Common myeloid progenitor, CD34-positive (primary cell): ENCODE data around the gene SPDYE3.
"Not testable (repeated sequence)": the region's sequence is repeated elsewhere in the genome, so short reads cannot be mapped to it uniquely, and the experiment has no call there.

Experiments used
- CTCF ChIA-PET: fragments of 350-600 bp; sonication (Branson Sonifier 250); formaldehyde crosslinking; loops from one replicate; lab custom pipeline; 2021; ENCODE audit warnings: antibody characterized with exemption; lab: Charles Lee
- POLR2A ChIA-PET: fragments of 350-600 bp; sonication (Branson Sonifier 250); formaldehyde crosslinking; loops from one replicate; lab custom pipeline; 2021; ENCODE audit warnings: antibody characterized with exemption; lab: Charles Lee
- DNase-seq, 3 donors: peaks; one replicate each; pipeline versions ENCODE4 v3.0.0 to v3.0.0-alpha.2; 2013
- H3K27ac ChIP-seq, 2 experiments: 1 replicate in 1 of 2; 2 replicates in 1 of 2; pipeline ENCODE4 v1.7.0; 2013; ENCODE audit warnings: inconsistent platforms in 2 of 2, low read length in 2 of 2, mild to moderate bottlenecking in 2 of 2, low read depth in 1 of 2, moderate library complexity in 1 of 2; ENCODE audit not compliant: severe bottlenecking in 2 of 2, insufficient read depth in 1 of 2, poor library complexity in 1 of 2
- H3K27me3 ChIP-seq, 5 experiments: replicated peaks in 2 of 5; 1 replicate in 3 of 5; 2 replicates in 2 of 5; pipeline versions ENCODE4 v1.6.1 to v1.7.0; 2013; ENCODE audit warnings: low read length in 4 of 5, mild to moderate bottlenecking in 2 of 5, moderate library complexity in 2 of 5, inconsistent platforms in 1 of 5; ENCODE audit not compliant: insufficient read depth in 5 of 5, control insufficient read depth in 4 of 5
- H3K36me3 ChIP-seq, 4 experiments: 1 replicate in 2 of 4; 2 replicates in 2 of 4; pipeline versions ENCODE4 v1.6.1 to v1.7.0; 2013; ENCODE audit warnings: low read length in 3 of 4, control low read depth in 1 of 4, mild to moderate bottlenecking in 1 of 4; ENCODE audit not compliant: control insufficient read depth in 4 of 4, insufficient read depth in 4 of 4
- H3K4me1 ChIP-seq, 4 experiments: 1 replicate in 3 of 4; 2 replicates in 1 of 4; pipeline versions ENCODE4 v1.6.1 to v1.7.1; 2013; ENCODE audit warnings: low read length in 3 of 4, mild to moderate bottlenecking in 3 of 4, control low read depth in 1 of 4, inconsistent platforms in 1 of 4, moderate library complexity in 1 of 4; ENCODE audit not compliant: control insufficient read depth in 4 of 4, insufficient read depth in 4 of 4; ENCODE audit errors: control extremely low read depth in 1 of 4
- H3K4me3 ChIP-seq, 7 experiments: 1 replicate in 4 of 7; 2 replicates in 3 of 7; pipeline versions ENCODE4 v1.5.1 to v1.7.0; 2013; ENCODE audit warnings: mild to moderate bottlenecking in 7 of 7, low read length in 6 of 7, moderate library complexity in 6 of 7, inconsistent platforms in 2 of 7, low read depth in 2 of 7, control low read depth in 1 of 7; ENCODE audit not compliant: insufficient read depth in 4 of 7, control insufficient read depth in 1 of 7; ENCODE audit errors: extremely low read depth in 1 of 7
- H3K9me3 ChIP-seq, 5 experiments: 1 replicate in 4 of 5; 2 replicates in 1 of 5; pipeline versions ENCODE4 v1.6.1 to v1.7.1; 2013; ENCODE audit warnings: low read length in 4 of 5, mild to moderate bottlenecking in 2 of 5, inconsistent platforms in 1 of 5, low read depth in 1 of 5, moderate library complexity in 1 of 5; ENCODE audit not compliant: control insufficient read depth in 4 of 5, insufficient read depth in 2 of 5; ENCODE audit errors: control extremely low read depth in 1 of 5
- WGBS: methylation state at CpG from one replicate; pipeline ENCODE4 v1.1.5; 2013; ENCODE audit not compliant: insufficient coverage; 5-methylcytosine and 5-hydroxymethylcytosine counted together

Gene SPDYE3

DNA sequence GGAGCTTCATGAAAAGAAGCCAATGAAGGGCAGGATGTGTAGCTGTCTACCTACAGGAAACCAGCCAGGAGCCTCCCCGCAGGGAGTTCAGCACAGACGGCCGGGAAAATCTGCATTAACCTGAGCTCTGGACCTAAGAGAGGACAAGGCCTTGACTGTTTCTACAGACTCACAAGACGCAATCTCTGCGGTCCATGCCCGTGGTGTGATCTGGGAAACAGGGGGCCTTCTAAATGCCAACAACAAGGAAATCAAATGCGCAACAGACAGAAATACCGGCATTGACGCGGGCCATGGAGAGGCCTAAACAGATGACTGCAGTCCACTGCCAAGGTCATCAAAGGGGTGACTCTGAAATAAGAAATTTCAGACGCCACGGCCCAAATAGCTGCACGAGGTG is 16.7 kb downstream of the SPDYE3 start:
- POLR2A ChIA-PET, H3K9me3 ChIP-seq, DNase-seq, CTCF ChIA-PET, H3K4me1 ChIP-seq, H3K4me3 ChIP-seq, H3K27ac ChIP-seq, H3K27me3 ChIP-seq: not testable (repeated sequence)
- WGBS = no CpG with 5 or more reads among the region's 13 CpGs
- peaks cover 0 to 27% (median 5%) of the 10 kb centered on the region in 4 experiments for H3K36me3 ChIP-seq

DNA sequence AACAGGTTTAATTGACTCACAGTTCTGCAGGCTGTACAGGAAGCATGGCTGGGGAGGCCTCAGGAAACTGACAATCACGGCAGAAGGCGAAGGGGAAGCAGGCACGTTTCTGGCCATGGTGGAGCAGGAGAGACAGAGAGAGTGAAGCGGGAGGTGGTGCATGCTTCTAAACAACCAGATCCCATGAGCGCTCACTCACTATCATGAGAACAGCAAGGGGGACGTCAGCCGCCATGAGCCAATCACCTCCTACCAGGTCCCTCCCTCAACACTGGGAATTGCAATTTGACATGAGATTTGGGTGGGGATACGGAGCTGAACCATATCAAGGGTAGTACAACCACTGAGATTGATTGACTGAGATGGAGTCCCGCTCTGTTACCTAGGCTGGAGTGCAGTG is 18.2 kb downstream of the SPDYE3 start:
- peaks cover 0 to 17% (median 5%) of the 10 kb centered on the region in 4 experiments for H3K36me3 ChIP-seq
- H3K4me3 ChIP-seq, H3K9me3 ChIP-seq, CTCF ChIA-PET, POLR2A ChIA-PET, H3K27ac ChIP-seq, H3K4me1 ChIP-seq, H3K27me3 ChIP-seq: not testable (repeated sequence)
- 20% methylated on average over 1 of the region's 9 CpGs for WGBS
- peak in 2 of 3 donors; percentile 14 to 22 for DNase-seq

DNA sequence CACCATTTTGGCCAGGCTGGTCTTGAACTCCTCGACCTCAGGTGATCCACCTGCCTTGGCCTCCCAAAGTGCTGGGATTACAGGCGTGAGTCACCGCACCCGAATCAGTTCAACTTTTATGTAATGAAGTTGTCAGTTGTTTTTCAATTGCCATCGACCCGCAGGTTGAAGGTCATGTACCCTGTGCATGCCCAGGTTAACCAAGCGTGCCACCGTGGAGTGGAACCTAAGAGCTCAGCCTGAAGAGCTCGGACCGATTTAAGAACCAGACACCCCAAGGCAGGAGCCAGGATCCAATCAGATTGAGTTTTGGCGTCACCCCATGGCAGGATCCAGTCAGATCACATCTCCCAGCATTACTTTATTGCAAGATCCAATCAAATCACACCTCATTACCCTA is 19.4 kb downstream of the SPDYE3 start:
- peaks cover 0 to 16% (median 5%) of the 10 kb centered on the region in 4 experiments for H3K36me3 ChIP-seq
- H3K27ac ChIP-seq, POLR2A ChIA-PET, H3K4me3 ChIP-seq, H3K4me1 ChIP-seq, CTCF ChIA-PET, DNase-seq, H3K27me3 ChIP-seq, H3K9me3 ChIP-seq: not testable (repeated sequence)
- WGBS = 98% methylated on average over 6 of the region's 11 CpGs

DNA sequence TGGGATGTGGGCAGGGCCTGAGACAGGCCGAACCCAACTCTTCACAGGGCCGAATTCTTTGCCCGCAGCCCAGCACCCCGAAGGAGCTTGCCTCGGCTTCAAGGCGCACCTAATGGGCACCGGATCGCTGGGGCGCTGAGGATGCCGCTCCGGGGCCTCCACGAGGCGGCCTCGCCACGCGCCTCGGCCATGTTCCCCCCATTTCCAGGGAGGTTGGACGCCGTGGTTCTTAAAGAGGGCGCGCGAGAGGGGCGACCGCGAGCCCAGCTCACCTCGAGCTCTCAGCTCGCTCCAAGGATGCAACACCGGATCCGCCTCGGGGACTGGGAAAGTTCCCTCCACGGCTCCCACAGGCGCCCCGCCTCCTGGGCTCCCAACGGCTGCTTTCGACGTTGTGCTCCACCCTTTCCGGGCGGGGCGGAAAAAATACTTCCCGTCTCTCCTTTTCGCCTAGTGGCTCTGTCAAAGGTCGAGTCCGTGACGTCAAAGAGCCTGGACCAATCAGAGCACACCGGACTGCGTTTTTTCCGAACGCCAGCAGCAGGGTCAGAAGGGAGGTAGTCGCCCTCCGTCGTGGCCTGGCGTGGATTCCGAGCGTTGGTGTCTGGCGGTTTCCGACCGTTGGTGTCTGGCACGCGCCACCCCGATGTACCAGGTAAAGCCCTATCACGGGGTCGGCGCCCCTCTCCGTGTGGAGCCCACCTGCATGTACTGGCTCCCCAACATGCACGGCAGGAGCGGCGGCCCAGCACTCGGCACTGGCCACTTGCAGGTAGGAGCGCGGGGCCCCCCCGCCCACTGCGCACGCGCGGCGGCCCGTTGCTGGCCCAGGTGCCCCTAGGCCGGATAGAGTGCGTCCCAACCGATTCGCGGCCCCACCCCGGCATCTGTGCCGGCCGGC is 28.3 kb downstream of the SPDYE3 start:
- WGBS = under 1% methylated on average over 55 of the region's 85 CpGs
- POLR2A ChIA-PET = not testable (repeated sequence)

GRCh38 chr7:100338083-100338696 is 30.7 kb downstream of the SPDYE3 start:
- H3K4me3 ChIP-seq, H3K4me1 ChIP-seq, H3K27me3 ChIP-seq, CTCF ChIA-PET, DNase-seq, POLR2A ChIA-PET, H3K9me3 ChIP-seq, H3K27ac ChIP-seq: not testable (repeated sequence)
- 93% methylated on average over 8 of the region's 15 CpGs for WGBS
- H3K36me3 ChIP-seq = peaks cover 0 to 24% (median 11%) of the 10 kb centered on the region in 4 experiments

More for the DNA sequence above, 28.3 kb downstream of the SPDYE3 start:
- H3K27me3 ChIP-seq, H3K4me1 ChIP-seq, H3K9me3 ChIP-seq, CTCF ChIA-PET, H3K36me3 ChIP-seq: not testable (repeated sequence)
- Histone ChIP-seq H3K27ac (peak overlapping the region; percentile 64 to 86), H3K4me3 (peak overlapping the region; percentile 62 to 85 (median 75))
- DNase-seq = peak; percentile 88 to 92 (median 92)

- 94% methylated on average over 3 of the region's 6 CpGs for WGBS
- H3K4me1 ChIP-seq, CTCF ChIA-PET: not testable (repeated sequence)
These were observed 33.8 kb downstream of the SPDYE3 start for GRCh38 chr7:100341286-100341685.

DNA sequence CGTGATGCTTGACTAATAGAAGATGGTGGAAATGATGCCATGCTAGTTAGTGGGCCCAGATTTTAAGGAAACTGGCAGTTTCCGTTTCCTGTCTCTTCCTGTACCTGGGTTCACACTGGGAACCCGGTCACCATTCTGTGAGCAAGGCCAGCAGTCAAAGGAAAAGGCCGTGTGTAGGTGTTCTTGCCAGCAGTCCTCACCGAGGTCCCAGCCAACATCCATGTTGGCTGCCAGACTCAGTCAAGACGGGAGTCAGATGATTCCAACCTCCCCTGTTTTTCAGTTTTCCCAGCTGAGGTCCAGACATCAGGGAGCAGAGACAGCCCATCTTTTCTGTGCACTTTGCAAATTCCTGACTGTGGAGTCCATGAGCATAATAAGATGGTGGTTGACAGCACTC is 35.3 kb downstream of the SPDYE3 start:
- no peak for DNase-seq
- Histone ChIP-seq H3K4me3 (no peak overlapping the region), H3K36me3 (peaks cover 9 to 42% (median 29%) of the 10 kb centered on the region in 4 experiments), H3K4me1 (peaks cover 0 to 2% (median 1%) of the 10 kb centered on the region in 4 experiments), H3K27ac (no peak overlapping the region), H3K27me3 (no peaks in the 10 kb centered on the region), H3K9me3 (no peaks in the 10 kb centered on the region)
- WGBS = 95% methylated on average over 5 of the region's 6 CpGs
- ChIA-PET POLR2A (no interaction called here), CTCF (interaction anchor here (1.0 to 1.5 kb wide), 2 partner anchors 59 to 210 kb away, joined by 3 read pairs; no protein-coding TSS in a partner anchor)

More at GRCh38 chr7:100341286-100341685, 33.8 kb downstream of the SPDYE3 start:
- POLR2A ChIA-PET, H3K9me3 ChIP-seq, DNase-seq, H3K27ac ChIP-seq, H3K27me3 ChIP-seq, H3K4me3 ChIP-seq: not testable (repeated sequence)
- peaks cover 3 to 28% (median 14%) of the 10 kb centered on the region in 4 experiments for H3K36me3 ChIP-seq
